ENCODE data around the gene PHF21B.

DNA sequence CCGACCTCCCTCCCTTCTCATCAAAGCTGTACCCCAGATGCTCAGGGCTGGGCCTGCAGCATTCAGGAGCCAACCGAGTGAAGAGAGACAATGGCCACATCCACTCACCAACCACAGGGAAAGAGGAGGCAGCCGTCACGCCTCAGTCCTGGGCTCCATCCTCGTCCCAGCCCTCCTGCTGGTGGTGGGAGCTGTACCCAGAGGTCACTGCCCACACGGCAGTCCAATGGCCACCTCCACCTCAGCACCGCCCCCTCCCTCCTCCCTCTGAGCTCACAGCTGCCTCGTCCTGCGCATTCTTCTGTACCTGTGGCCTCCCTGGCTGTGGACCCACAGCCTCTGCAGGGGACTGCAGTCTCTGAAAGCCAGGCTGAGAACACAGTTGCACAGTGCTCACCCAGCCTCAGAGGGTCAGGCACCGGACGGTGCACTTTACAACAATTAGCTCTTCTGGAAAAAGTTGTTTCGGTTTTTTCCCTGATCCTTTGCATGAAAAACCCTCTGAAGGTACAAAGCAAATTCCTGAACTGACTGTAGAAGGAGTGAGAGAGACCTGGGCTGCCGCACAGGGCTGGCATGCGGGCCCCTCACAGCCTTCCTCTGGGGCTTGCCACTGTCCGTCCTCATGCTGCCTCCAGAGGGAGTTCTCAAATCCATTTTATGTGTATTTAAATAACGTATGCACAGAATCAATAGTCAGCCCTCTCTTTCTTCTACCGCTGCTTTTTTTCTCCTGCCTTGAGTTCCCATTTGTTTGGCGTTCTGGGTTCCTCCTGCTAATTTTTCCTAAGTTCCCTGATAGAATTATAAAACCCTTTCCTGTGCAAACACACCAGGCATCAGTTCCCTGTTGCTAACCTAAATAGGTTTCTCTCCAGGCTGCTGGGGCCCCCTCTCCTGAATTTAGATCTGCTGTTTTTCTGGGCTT lies 52.7 kb downstream of the PHF21B start:
- TF ChIP-seq GATA2 (IDR thresholded peaks at IDR 0.05; ENCODE audit: low read depth, low read length) (no peak), GATA3 (IDR thresholded peaks at IDR 0.05; ENCODE audit: low read depth, low read length) (no peak)

All from SH-SY5Y (cell line).